A549 (cell line): ENCODE results near the gene UCP2. TPM values are rescaled to one million over a fixed set of nuclear protein-coding genes. Genes with fewer than 3 reads are reported as not detected.

Experiments
- ATAC-seq, 2 experiments: fragments of 200-7000 bp in 1 of 2; fragments of >200 bp in 1 of 2; cut with Nextera tagmentation in 1 of 2; cut with Tn5 transposase in 1 of 2; 3 replicates each; pipeline versions ENCODE4 v1.8.0 to v1.9.1; 2018 to 2020; ENCODE audit warnings: mild to moderate bottlenecking in 1 of 2, moderate library complexity in 1 of 2
- CTCF ChIA-PET: fragments of 300-600 bp; sonication (Branson Sonifier 250); formaldehyde crosslinking; extraction: SDS; loops from one replicate; lab custom pipeline; 2021; ENCODE audit warnings: antibody characterized with exemption, inconsistent platforms; lab: Yijun Ruan, JAX
- POLR2A ChIA-PET: fragments of 350-600 bp; formaldehyde crosslinking; extraction: SDS; loops from one replicate; lab custom pipeline; 2021; ENCODE audit warnings: antibody characterized with exemption, inconsistent platforms; lab: Yijun Ruan, JAX
- DNase-seq, 2 experiments: peaks; one replicate each; pipeline versions ENCODE4 v3.0.0 to v3.0.0-alpha.2; 2011 to 2016; ENCODE audit warnings: low read depth in 1 of 2, low spot score in 1 of 2
- FAIRE-seq: peaks from 2 replicates; lab custom pipeline; 2011; peaks lifted over from hg19 to GRCh38; lab: Jason Lieb, UNC
- H3K27ac ChIP-seq, 2 experiments: fragments of >200 bp; sonication (Bioruptor Twin); formaldehyde crosslinking; 3 replicates each; pipeline ENCODE4 v1.5.1; 2016 to 2017
- H3K4me1 ChIP-seq: fragments of >200 bp; sonication (Bioruptor Twin); formaldehyde crosslinking; 3 replicates; pipeline ENCODE4 v1.6.1; 2016
- H3K4me2 ChIP-seq: fragments of >200 bp; sonication (Bioruptor Twin); formaldehyde crosslinking; 3 replicates; pipeline ENCODE4 v1.6.1; 2016
- H3K4me3 ChIP-seq: fragments of >200 bp; sonication (Bioruptor Twin); formaldehyde crosslinking; 3 replicates; pipeline ENCODE4 v1.5.1; 2016
- H3K9me3 ChIP-seq: fragments of >200 bp; sonication (Bioruptor Twin); formaldehyde crosslinking; 3 replicates; pipeline ENCODE4 v1.6.1; 2016
- BHLHE40 ChIP-seq: IDR thresholded peaks from 2 replicates; pipeline ENCODE4 v1.6.1; 2012; ENCODE audit warnings: low read depth, low read length, inconsistent platforms
- CBX2 ChIP-seq: fragments of 200-600 bp; sonication (generic); IDR thresholded peaks from 2 replicates; pipeline ENCODE4 v1.6.1; 2016; ENCODE audit warnings: low read depth, mild to moderate bottlenecking, borderline replicate concordance
- CHD4 ChIP-seq: fragments of 200-600 bp; sonication (generic); IDR thresholded peaks from 2 replicates; pipeline ENCODE4 v1.6.1; 2016; ENCODE audit warnings: antibody characterized with exemption, mild to moderate bottlenecking, borderline replicate concordance
- ESRRA ChIP-seq: fragments of 150-350 bp; IDR thresholded peaks from 2 replicates; pipeline ENCODE4 v1.6.1; 2014; ENCODE audit warnings: mild to moderate bottlenecking, low read length, borderline replicate concordance
- FOSL2 ChIP-seq, 2 experiments: fragments of 450-650 bp in 1 of 2; fragments of >200 bp in 1 of 2; sonication (Bioruptor Twin) in 1 of 2; formaldehyde crosslinking; IDR thresholded peaks; 2 replicates each; pipeline versions ENCODE4 v1.5.0 to v1.6.1; 2016 to 2020; ENCODE audit warnings: mild to moderate bottlenecking in 1 of 2, moderate library complexity in 1 of 2
- FOXS1 ChIP-seq: fragments of 250-450 bp; sonication (Bioruptor Pico); IDR thresholded peaks from 2 replicates; pipeline ENCODE4 v1.5.0; 2020; ENCODE audit warnings: mild to moderate bottlenecking, moderate library complexity
- HDAC2 ChIP-seq: fragments of 200-600 bp; sonication (generic); IDR thresholded peaks from 2 replicates; pipeline ENCODE4 v1.6.1; 2016
- HEYL ChIP-seq: fragments of 250-450 bp; sonication (Bioruptor Pico); IDR thresholded peaks from 2 replicates; pipeline ENCODE4 v1.8.0; 2021; ENCODE audit warnings: mild to moderate bottlenecking, moderate library complexity
- HOXB13 ChIP-seq: fragments of 250-450 bp; sonication (Bioruptor Pico); IDR thresholded peaks from 2 replicates; pipeline ENCODE4 v1.5.0; 2020; ENCODE audit warnings: low read depth, mild to moderate bottlenecking, moderate library complexity
- KDM1A ChIP-seq: fragments of 200-600 bp; sonication (generic); IDR thresholded peaks from 2 replicates; pipeline ENCODE4 v1.6.1; 2016; ENCODE audit warnings: low read depth, mild to moderate bottlenecking
- NFE2L2 ChIP-seq: fragments of 150-350 bp; conservative IDR thresholded peaks from 2 replicates; pipeline ENCODE4 v1.6.1; 2014; ENCODE audit warnings: low read length
- RCOR1 ChIP-seq: fragments of 150-350 bp; IDR thresholded peaks from 2 replicates; pipeline ENCODE4 v1.6.1; 2014; ENCODE audit warnings: antibody characterized with exemption, low read length, low read depth
- RFX5 ChIP-seq: fragments of 450-650 bp; IDR thresholded peaks from 2 replicates; pipeline ENCODE4 v1.7.1; 2014; ENCODE audit warnings: antibody characterized with exemption, mild to moderate bottlenecking, moderate library complexity
- TFCP2L1 ChIP-seq: fragments of 250-450 bp; sonication (Bioruptor Pico); IDR thresholded peaks from 2 replicates; pipeline ENCODE4 v1.5.0; 2021; ENCODE audit warnings: mild to moderate bottlenecking
- ZC3H11A ChIP-seq: fragments of 450-650 bp; IDR thresholded peaks from 2 replicates; pipeline ENCODE4 v1.6.1; 2014; ENCODE audit warnings: antibody characterized with exemption, mild to moderate bottlenecking
- WGBS: methylation state at CpG from one replicate; pipeline ENCODE4 v1.1.6; 2017; ENCODE audit errors: missing lambda C conversion rate; 5-methylcytosine and 5-hydroxymethylcytosine counted together
- polyA plus RNA-seq, 4 experiments: library from polyadenylated mRNA; depleted of rRNA in 3 of 4; stranded (reverse); fragments of >200 nt; fragmentation: RNase III in 1 of 4; extraction: RNeasy Plus Mini Kit Qiagen cat#74134 plus additional on column Dnase treatment in 1 of 4; gene quantifications; 2 replicates in 3 of 4; 3 replicates in 1 of 4; pipeline ENCODE4 v1.2.3, GENCODE V29; 2011 to 2017
- TF ChIP-seq, protein P1 (sequence below): IDR thresholded peaks from 2 replicates; pipeline ENCODE4 v1.6.1; 2012; ENCODE audit warnings: low read depth, borderline replicate concordance
- TF ChIP-seq, protein P2 (sequence below): IDR thresholded peaks from 2 replicates; pipeline ENCODE4 v1.6.1; 2012
- TF ChIP-seq, protein P3 (sequence below): fragments of 150-350 bp; IDR thresholded peaks from 2 replicates; pipeline ENCODE4 v1.6.1; 2014; ENCODE audit warnings: low read depth, mild to moderate bottlenecking, low read length
- TF ChIP-seq, protein P4 (sequence below): fragments of >200 bp; sonication (Bioruptor Twin); formaldehyde crosslinking; IDR thresholded peaks from 3 replicates; pipeline ENCODE4 v1.5.1; 2016

UCP2 gene
- polyA plus RNA-seq, 2 of the 4 experiments (the other 2 are of a cell fraction): 51.6 to 131 TPM

DNA sequence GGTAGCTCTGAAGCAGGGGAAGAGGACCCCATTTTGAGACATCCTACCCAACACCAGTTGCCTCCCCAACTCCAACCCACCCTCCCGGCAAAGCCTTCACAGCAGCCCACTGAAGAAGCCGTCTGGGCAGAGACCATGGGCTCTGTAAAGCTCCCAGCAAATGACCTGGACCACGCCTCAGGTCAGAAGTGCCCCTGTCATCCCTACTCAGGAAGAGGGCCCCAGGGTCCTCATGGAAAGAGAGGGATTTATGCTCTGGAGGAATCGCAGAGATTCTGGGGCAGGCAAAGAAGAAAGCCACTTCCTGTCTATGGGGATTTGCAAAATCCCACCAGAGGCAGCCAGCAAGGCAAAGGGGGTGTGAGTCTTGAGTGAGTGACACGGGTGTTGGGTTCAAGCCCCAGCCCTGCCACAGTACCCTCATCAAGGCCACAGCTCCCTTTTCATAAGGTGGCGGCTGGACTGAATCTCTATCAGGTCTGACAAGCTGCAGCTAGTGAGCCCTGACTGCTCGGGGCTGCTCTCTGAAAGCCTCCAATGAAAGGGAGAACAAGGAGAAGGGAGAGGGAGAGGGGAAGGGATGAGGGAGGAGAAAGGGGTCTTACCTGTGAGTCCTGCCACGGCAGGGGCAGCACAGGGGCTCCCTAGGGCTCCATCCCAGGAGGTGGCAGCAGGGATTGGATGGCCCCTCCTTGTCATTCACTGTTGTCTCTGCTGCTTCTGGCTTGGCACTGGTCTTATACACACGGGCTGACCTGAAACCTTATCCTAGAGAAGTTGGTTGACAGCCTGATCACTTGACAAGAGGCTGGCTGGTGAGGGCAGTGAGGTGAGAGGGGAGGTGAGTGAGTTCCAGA is 26.0 kb upstream of the UCP2 start, which contains the start of gene UCP3:
Gene UCP3 (minus strand): TSS at position 713 of the 857 bp plus-strand sequence. CDS start 2,043 bp downstream, outside the sequence.
- 81% methylated on average over 9 of the region's 9 CpGs for WGBS
- POLR2A ChIA-PET: no interaction called here
- no peak within 1 kb of the TSS for H3K27ac ChIP-seq

DNA sequence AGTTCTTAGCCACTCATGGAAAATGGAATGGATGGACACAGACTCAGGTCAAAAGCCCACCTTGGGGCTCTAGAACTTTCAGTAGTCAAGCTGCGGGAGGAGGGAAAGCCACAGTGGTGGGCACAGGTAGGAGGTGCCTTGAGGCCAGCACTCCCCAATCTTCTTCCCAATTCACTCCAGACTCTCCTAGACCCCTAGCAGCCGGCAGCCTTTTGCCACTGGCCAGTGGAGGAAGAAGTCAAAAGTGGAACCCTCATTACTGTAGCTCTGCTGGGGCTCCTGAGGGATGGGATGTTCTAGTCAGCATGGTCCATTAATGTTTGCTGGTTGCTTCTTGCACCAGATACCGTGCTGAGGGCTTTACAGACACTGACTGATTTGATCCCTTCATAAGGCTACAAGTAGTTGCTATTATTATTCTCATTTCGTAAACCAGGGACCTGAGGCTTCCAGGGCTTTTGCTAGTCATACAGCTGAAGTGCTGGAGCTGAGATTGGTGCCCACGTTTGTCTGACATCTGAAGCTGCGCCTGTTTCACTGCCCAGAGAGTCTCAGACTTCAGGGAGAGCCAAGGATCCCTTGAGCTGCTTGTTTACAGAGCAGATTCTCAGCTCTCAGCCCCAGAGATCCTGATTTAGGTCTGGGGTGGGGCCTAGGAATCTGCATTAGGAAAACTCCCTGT is 25.2 kb upstream of the UCP2 start:
- H3K4me1 ChIP-seq: no peaks in the 10 kb centered on the region
- WGBS: 86% methylated on average over 6 of the region's 6 CpGs
- ChIA-PET POLR2A (no interaction called here), CTCF (interaction anchor here (0.6 to 1.8 kb wide), 6 partner anchors 10 to 44 kb away, joined by 3 to 5 read pairs (median 4); no protein-coding TSS in a partner anchor)
- H3K4me2 ChIP-seq: no peak overlapping the region
- no peaks in the 10 kb centered on the region for H3K9me3 ChIP-seq
- FAIRE-seq (no peak), DNase-seq (no peak), ATAC-seq (no peak)
- no peak overlapping the region for H3K4me3 ChIP-seq
- no peak overlapping the region for H3K27ac ChIP-seq
- TF ChIP-seq RFX5 (no peak), NFE2L2 (no peak), ZC3H11A (no peak), CHD4 (no peak), ESRRA (no peak), BHLHE40 (no peak), CBX2 (no peak), FOSL2 (IDR thresholded peaks at IDR 0.05) (no peak), FOSL2 (CRISPR knock-in tag; IDR thresholded peaks at IDR 0.05) (no peak), HDAC2 (no peak), RCOR1 (no peak), KDM1A (no peak), HEYL (CRISPR knock-in tag) (no peak), HOXB13 (no peak), TFCP2L1 (CRISPR knock-in tag) (no peak)
- TF ChIP-seq, protein P1, sequence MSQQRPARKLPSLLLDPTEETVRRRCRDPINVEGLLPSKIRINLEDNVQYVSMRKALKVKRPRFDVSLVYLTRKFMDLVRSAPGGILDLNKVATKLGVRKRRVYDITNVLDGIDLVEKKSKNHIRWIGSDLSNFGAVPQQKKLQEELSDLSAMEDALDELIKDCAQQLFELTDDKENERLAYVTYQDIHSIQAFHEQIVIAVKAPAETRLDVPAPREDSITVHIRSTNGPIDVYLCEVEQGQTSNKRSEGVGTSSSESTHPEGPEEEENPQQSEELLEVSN: no peak
- TF ChIP-seq, protein P2, sequence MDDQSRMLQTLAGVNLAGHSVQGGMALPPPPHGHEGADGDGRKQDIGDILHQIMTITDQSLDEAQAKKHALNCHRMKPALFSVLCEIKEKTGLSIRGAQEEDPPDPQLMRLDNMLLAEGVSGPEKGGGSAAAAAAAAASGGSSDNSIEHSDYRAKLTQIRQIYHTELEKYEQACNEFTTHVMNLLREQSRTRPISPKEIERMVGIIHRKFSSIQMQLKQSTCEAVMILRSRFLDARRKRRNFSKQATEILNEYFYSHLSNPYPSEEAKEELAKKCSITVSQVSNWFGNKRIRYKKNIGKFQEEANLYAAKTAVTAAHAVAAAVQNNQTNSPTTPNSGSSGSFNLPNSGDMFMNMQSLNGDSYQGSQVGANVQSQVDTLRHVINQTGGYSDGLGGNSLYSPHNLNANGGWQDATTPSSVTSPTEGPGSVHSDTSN: no peak
- TF ChIP-seq, protein P3, sequence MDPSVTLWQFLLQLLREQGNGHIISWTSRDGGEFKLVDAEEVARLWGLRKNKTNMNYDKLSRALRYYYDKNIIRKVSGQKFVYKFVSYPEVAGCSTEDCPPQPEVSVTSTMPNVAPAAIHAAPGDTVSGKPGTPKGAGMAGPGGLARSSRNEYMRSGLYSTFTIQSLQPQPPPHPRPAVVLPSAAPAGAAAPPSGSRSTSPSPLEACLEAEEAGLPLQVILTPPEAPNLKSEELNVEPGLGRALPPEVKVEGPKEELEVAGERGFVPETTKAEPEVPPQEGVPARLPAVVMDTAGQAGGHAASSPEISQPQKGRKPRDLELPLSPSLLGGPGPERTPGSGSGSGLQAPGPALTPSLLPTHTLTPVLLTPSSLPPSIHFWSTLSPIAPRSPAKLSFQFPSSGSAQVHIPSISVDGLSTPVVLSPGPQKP: no peak

More for the DNA sequence above, 26.0 kb upstream of the UCP2 start, which contains the start of gene UCP3:
- DNase-seq: no peak
- no peak for FAIRE-seq
- CTCF ChIA-PET: interaction anchor here (0.6 to 1.8 kb wide), 5 partner anchors 10 to 45 kb away, joined by 3 to 5 read pairs (median 4); no protein-coding TSS in a partner anchor
- no peaks in the 10 kb centered on the region for H3K9me3 ChIP-seq
- no peaks in the 10 kb centered on the region for H3K4me1 ChIP-seq
- H3K4me2 ChIP-seq: no peak within 1 kb of the TSS
- no peak within 1 kb of the TSS for H3K4me3 ChIP-seq
- TF ChIP-seq, protein P4, sequence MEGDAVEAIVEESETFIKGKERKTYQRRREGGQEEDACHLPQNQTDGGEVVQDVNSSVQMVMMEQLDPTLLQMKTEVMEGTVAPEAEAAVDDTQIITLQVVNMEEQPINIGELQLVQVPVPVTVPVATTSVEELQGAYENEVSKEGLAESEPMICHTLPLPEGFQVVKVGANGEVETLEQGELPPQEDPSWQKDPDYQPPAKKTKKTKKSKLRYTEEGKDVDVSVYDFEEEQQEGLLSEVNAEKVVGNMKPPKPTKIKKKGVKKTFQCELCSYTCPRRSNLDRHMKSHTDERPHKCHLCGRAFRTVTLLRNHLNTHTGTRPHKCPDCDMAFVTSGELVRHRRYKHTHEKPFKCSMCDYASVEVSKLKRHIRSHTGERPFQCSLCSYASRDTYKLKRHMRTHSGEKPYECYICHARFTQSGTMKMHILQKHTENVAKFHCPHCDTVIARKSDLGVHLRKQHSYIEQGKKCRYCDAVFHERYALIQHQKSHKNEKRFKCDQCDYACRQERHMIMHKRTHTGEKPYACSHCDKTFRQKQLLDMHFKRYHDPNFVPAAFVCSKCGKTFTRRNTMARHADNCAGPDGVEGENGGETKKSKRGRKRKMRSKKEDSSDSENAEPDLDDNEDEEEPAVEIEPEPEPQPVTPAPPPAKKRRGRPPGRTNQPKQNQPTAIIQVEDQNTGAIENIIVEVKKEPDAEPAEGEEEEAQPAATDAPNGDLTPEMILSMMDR: no peak
- TF ChIP-seq FOXS1: no peak
- ATAC-seq: no peak; a peak in 1 of 6 replicates
